B cell (primary cell): Measurements from ENCODE around the gene PEX10. TPM values are rescaled to one million over a fixed set of nuclear protein-coding genes. Genes with fewer than 3 reads are reported as not detected.
A peak's percentile ranks its signal among the peaks of the same experiment; 100 is the strongest.

Experiments used
- ATAC-seq: fragments of 200-7000 bp; cut with Tn5 transposase; one replicate; pipeline ENCODE4 v1.10.0; 2021; ENCODE audit warnings: low read depth, mild to moderate bottlenecking, moderate number of reproducible peaks, moderate library complexity
- CTCF ChIA-PET: fragments of 350-600 bp; sonication (Branson Sonifier 250); formaldehyde crosslinking; loops from one replicate; lab custom pipeline; 2021; ENCODE audit warnings: antibody characterized with exemption, inconsistent platforms; lab: Charles Lee
- POLR2A ChIA-PET: fragments of 350-600 bp; sonication (Branson Sonifier 250); formaldehyde crosslinking; loops from one replicate; lab custom pipeline; 2021; ENCODE audit warnings: antibody characterized with exemption; lab: Charles Lee
- DNase-seq: peaks from one replicate; pipeline ENCODE4 v3.0.0; 2013
- H2AFZ ChIP-seq: 2 replicates; pipeline ENCODE4 v1.6.1; 2012; ENCODE audit warnings: mild to moderate bottlenecking, low read depth, low read length; ENCODE audit not compliant: insufficient read depth, poor library complexity, severe bottlenecking
- H3K27ac ChIP-seq, 2 donors: 1 replicate in 1 of 2; 2 replicates in 1 of 2; pipeline ENCODE4 v1.5.1; 2012 to 2013; ENCODE audit warnings: low read length in 2 of 2, mild to moderate bottlenecking in 2 of 2, moderate library complexity in 1 of 2
- H3K27me3 ChIP-seq, 4 experiments: fragments of 200-600 bp in 1 of 4; sonication (generic) in 1 of 4; replicated peaks in 1 of 4; 1 replicate in 2 of 4; 2 replicates in 2 of 4; pipeline versions ENCODE4 v1.6.1 to v1.7.0; 2013 to 2016; ENCODE audit warnings: low read length in 3 of 4, mild to moderate bottlenecking in 2 of 4, mixed read lengths in 1 of 4, moderate library complexity in 1 of 4; ENCODE audit not compliant: insufficient read depth in 4 of 4, control insufficient read depth in 3 of 4; ENCODE audit errors: control extremely low read depth in 1 of 4
- H3K36me3 ChIP-seq, 2 experiments: replicated peaks in 1 of 2; 1 replicate in 1 of 2; 2 replicates in 1 of 2; pipeline versions ENCODE4 v1.6.1 to v1.7.1; 2013; ENCODE audit warnings: low read length in 1 of 2; ENCODE audit not compliant: insufficient read depth in 2 of 2, control insufficient read depth in 1 of 2; ENCODE audit errors: control extremely low read depth in 1 of 2, extremely low read depth in 1 of 2
- H3K4me1 ChIP-seq, 2 donors: fragments of 200-600 bp in 1 of 2; sonication (generic) in 1 of 2; 1 replicate in 1 of 2; 2 replicates in 1 of 2; pipeline versions ENCODE4 v1.5.1 to v1.6.1; 2013 to 2017; ENCODE audit warnings: low read length in 2 of 2; ENCODE audit not compliant: control insufficient read depth in 2 of 2, insufficient read depth in 2 of 2
- H3K4me2 ChIP-seq: replicated peaks from 2 replicates; pipeline ENCODE3; 2012; ENCODE audit warnings: mild to moderate bottlenecking, low read depth, low read length; ENCODE audit not compliant: poor library complexity, severe bottlenecking
- H3K4me3 ChIP-seq, 5 experiments: fragments of 200-600 bp in 1 of 5; sonication (generic) in 1 of 5; 1 replicate in 3 of 5; 2 replicates in 2 of 5; pipeline versions ENCODE4 v1.5.1 to v1.7.0; 2011 to 2016; ENCODE audit warnings: low read length in 4 of 5, mild to moderate bottlenecking in 4 of 5, low read depth in 2 of 5, control low read depth in 1 of 5, moderate library complexity in 1 of 5; ENCODE audit not compliant: insufficient read depth in 1 of 5; ENCODE audit errors: control extremely low read depth in 1 of 5, extremely low read depth in 1 of 5
- H3K79me2 ChIP-seq: fragments of 200-600 bp; sonication (generic); one replicate; pipeline ENCODE4 v1.6.0; 2016; ENCODE audit warnings: low read length; ENCODE audit not compliant: control insufficient read depth, insufficient read depth
- H3K9ac ChIP-seq: fragments of 200-600 bp; sonication (generic); 2 replicates; pipeline ENCODE4 v1.6.1; 2017; ENCODE audit warnings: mild to moderate bottlenecking, low read length, moderate library complexity
- H3K9me3 ChIP-seq, 3 donors: one replicate each; pipeline versions ENCODE4 v1.6.1 to v1.7.1; 2013; ENCODE audit warnings: low read length in 2 of 3; ENCODE audit not compliant: control insufficient read depth in 2 of 3, insufficient read depth in 1 of 3; ENCODE audit errors: control extremely low read depth in 1 of 3
- H4K20me1 ChIP-seq: 2 replicates; pipeline ENCODE4 v1.6.0; 2012; ENCODE audit warnings: mild to moderate bottlenecking, low read length; ENCODE audit not compliant: insufficient read depth, control insufficient read depth, poor library complexity, severe bottlenecking
- H3K27ac Mint-ChIP-seq: one replicate; pipeline ENCODE4 v1.8.0; 2021; ENCODE audit warnings: mixed read lengths
- H3K27me3 Mint-ChIP-seq: one replicate; pipeline ENCODE4 v1.8.0; 2021; ENCODE audit warnings: mixed read lengths
- H3K4me1 Mint-ChIP-seq: one replicate; pipeline ENCODE4 v1.8.0; 2021; ENCODE audit warnings: mixed read lengths
- H3K4me3 Mint-ChIP-seq: one replicate; pipeline ENCODE4 v1.8.0; 2021; ENCODE audit warnings: mixed read lengths
- H3K9me3 Mint-ChIP-seq: one replicate; pipeline ENCODE4 v1.8.0; 2022; ENCODE audit warnings: mixed read lengths; ENCODE audit not compliant: insufficient read depth
- EZH2 ChIP-seq: IDR thresholded peaks from 2 replicates; pipeline ENCODE4 v1.6.1; 2012; ENCODE audit warnings: borderline replicate concordance, low read depth, mild to moderate bottlenecking, moderate library complexity, low read length; ENCODE audit not compliant: insufficient read depth, poor library complexity, severe bottlenecking
- WGBS: methylation state at CpG from one replicate; pipeline ENCODE4 v1.1.5; 2013; ENCODE audit warnings: missing lambda C conversion rate; ENCODE audit not compliant: insufficient coverage; 5-methylcytosine and 5-hydroxymethylcytosine counted together
- intact Hi-C: fragments of 100-400 bp; cut with micrococcal nuclease; formaldehyde crosslinking; loops from one replicate; pipeline ENCODE4 v1.10.0; 2022
- polyA plus RNA-seq: library from polyadenylated mRNA; depleted of rRNA; stranded (reverse); fragments of >200 nt; gene quantifications from 2 replicates; pipeline ENCODE4 v1.2.3, GENCODE V29; 2012
- total RNA-seq, 2 donors: library from RNA; stranded (reverse); fragments of 120-200 nt in 1 of 2; gene quantifications; 1 replicate in 1 of 2; 2 replicates in 1 of 2; pipeline versions ENCODE4 v1.2.3 to v1.2.4, GENCODE V29; 2013 to 2022
- TF ChIP-seq, protein P1 (sequence below): fragments of 200-600 bp; IDR thresholded peaks from one replicate; pipeline ENCODE4 v1.8.0; 2022; ENCODE audit warnings: antibody characterized with exemption, mild to moderate bottlenecking

Gene PEX10
- total and polyA plus RNA-seq, 2 donors (not counting 1 experiment from before 2014, with no cell fraction given): 13.5 to 18.4 TPM

DNA sequence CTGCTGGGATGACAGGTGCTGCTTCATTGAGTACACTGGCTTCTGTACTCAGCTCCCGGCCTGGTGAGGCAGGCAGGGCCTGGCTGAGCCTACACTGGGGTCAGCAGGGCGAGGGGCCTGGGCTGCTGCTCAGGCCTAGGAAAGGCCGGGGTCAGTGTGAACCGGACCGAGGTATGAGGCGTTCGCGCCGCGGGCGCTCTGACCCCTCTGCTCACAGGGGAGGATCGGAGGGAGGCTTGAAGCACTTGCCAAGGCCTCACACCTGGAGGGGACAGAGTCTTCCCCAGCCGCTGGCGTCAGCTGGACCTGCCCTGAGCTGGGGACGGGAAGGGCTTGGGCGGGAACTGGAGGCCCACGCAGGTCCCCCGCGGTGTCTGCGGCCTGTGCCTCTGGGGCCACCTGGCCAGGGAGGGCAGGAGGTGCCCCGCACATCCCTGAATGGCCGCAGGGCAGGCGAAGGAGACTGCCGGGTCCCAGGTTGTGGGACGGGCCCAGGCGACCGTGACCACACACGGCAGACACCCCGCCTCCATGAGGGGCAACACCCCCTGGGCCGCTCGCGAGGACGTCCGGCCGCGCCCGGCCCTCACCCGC lies 466 bp downstream of the PEX10 start:
- TF ChIP-seq EZH2: no peak
- TF ChIP-seq, protein P1, sequence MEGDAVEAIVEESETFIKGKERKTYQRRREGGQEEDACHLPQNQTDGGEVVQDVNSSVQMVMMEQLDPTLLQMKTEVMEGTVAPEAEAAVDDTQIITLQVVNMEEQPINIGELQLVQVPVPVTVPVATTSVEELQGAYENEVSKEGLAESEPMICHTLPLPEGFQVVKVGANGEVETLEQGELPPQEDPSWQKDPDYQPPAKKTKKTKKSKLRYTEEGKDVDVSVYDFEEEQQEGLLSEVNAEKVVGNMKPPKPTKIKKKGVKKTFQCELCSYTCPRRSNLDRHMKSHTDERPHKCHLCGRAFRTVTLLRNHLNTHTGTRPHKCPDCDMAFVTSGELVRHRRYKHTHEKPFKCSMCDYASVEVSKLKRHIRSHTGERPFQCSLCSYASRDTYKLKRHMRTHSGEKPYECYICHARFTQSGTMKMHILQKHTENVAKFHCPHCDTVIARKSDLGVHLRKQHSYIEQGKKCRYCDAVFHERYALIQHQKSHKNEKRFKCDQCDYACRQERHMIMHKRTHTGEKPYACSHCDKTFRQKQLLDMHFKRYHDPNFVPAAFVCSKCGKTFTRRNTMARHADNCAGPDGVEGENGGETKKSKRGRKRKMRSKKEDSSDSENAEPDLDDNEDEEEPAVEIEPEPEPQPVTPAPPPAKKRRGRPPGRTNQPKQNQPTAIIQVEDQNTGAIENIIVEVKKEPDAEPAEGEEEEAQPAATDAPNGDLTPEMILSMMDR: no peak
- CTCF ChIA-PET: interaction anchor here (0.8 to 2.0 kb wide), 2 partner anchors 115 to 217 kb away, joined by 3 to 11 read pairs; partner anchors contain the start of genes FAAP20 and PANK4
- peaks cover 26% of the 10 kb centered on the region for H3K79me2 ChIP-seq
- POLR2A ChIA-PET: interaction anchor here (1.4 kb wide), 1 partner anchor 137 kb away, joined by 9 read pairs; no protein-coding TSS in a partner anchor
- WGBS: 13% methylated on average over 38 of the region's 38 CpGs
- DNase-seq (no peak), ATAC-seq (peak; percentile 11)
- H2AFZ ChIP-seq: peak overlapping the region; percentile 97
- no peaks in the 10 kb centered on the region for H4K20me1 ChIP-seq
- Mint-ChIP-seq H3K4me1 (peaks cover 39% of the 10 kb centered on the region), H3K27ac (peak overlapping the region; percentile 87), H3K9me3 (no peaks in the 10 kb centered on the region), H3K27me3 (no peaks in the 10 kb centered on the region), H3K4me3 (peak overlapping the region; percentile 86)
- H3K9me3 ChIP-seq: no peaks in the 10 kb centered on the region
- peaks cover 45 to 48% of the 10 kb centered on the region in 2 donors for H3K4me1 ChIP-seq
- H3K9ac ChIP-seq: peak overlapping the region; percentile 91
- H3K4me3 ChIP-seq: peak overlapping the region; percentile 19 to 72 (median 68)
- no peaks in the 10 kb centered on the region for H3K27me3 ChIP-seq
- peak overlapping the region; percentile 47 to 90 for H3K27ac ChIP-seq
- peak overlapping the region; percentile 98 for H3K4me2 ChIP-seq
- peaks cover 0 to 9% of the 10 kb centered on the region in 2 experiments for H3K36me3 ChIP-seq
- intact Hi-C loops: loop anchor here (1.0 to 10.0 kb wide), 7 partner anchors 21 to 1213 kb away; partner anchors contain the start of genes MORN1, PANK4, RER1 and TPRG1L

GRCh38 chr1:2409745-2410144 lies 2.6 kb downstream of the PEX10 start:
- Histone ChIP-seq H3K9ac (no peak overlapping the region), H3K79me2 (peaks cover 26% of the 10 kb centered on the region), H3K36me3 (peaks cover 0 to 25% of the 10 kb centered on the region in 2 experiments), H3K4me2 (no peak overlapping the region), H3K27ac (no peak overlapping the region), H3K4me1 (peaks cover 23 to 26% of the 10 kb centered on the region in 2 donors), H3K27me3 (no peaks in the 10 kb centered on the region), H3K4me3 (no peak overlapping the region), H2AFZ (no peak overlapping the region), H4K20me1 (peaks cover 13% of the 10 kb centered on the region), H3K9me3 (no peaks in the 10 kb centered on the region)
- Mint-ChIP-seq H3K4me1 (peaks cover 22% of the 10 kb centered on the region), H3K27me3 (no peaks in the 10 kb centered on the region), H3K27ac (no peak overlapping the region), H3K4me3 (no peak overlapping the region), H3K9me3 (no peaks in the 10 kb centered on the region)
- WGBS: over 99% methylated on average over 12 of the region's 12 CpGs
- POLR2A ChIA-PET: interaction anchor here (1.6 kb wide), 1 partner anchor 18 kb away, joined by 4 read pairs; the partner anchor contains the start of genes MORN1 and RER1
- TF ChIP-seq, protein P1: no peak
- TF ChIP-seq EZH2: no peak
- CTCF ChIA-PET: interaction anchor here (2.0 kb wide), 1 partner anchor 214 kb away, joined by 6 read pairs; the partner anchor contains the start of gene FAAP20
- intact Hi-C loops: loop anchor here (10.0 kb wide), 1 partner anchor 1215 kb away; the partner anchor contains the start of gene TPRG1L
- DNase-seq (no peak), ATAC-seq (no peak)
